HG03025 (cell line): ENCODE data around the gene WAC.

ENCODE experiments used
- ATAC-seq: cut with Tn5 transposase; IDR thresholded peaks from one replicate; pipeline ENCODE4 v1.9.1; 2021; ENCODE audit warnings: mild to moderate bottlenecking, moderate library complexity; ENCODE audit not compliant: unreplicated experiment, low FRiP score

WAC gene

DNA sequence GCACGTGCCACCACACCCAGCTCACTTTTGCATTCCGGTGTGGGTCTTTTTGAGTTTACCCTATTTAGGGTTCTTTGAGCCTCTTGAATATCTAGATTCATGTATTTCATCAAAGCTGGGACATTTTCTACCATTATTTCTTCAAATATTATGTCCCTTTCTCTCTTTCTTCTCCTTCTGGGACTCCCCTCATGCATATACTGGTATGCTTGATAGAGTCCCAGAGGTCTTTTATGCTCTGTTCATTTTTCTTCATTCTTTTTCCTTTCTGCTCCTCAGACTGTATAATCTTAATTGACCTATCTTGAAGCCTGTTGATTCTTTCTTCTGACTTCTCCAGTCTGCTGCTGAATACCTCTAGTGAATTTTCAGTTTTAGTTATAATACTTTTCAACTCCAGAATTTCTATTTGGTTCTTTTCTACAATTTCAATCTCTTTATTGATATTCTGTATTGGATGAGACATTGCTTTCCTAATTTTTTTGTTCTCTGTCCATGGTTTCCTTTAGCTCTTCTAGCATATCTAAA is 9.1 kb upstream of the WAC start:
- ATAC-seq, result no peak

DNA sequence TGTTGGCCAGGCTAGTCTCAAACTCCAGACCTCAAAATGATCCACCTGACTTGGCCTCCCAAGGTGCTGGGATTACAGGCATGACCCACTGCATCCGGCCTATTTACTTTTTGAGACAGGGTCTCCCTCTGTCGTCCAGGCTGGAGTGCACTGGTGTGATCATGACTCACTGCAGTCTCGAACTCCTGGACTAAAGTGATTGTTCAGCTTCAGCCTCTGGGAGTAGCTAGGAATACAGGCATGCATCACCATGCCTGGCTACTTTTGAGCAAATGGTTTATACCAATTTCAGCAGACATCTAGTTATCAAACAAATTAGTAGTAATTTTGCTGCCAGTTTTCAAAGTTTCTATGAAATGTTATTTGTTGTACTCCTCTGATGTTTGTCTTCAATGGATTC is 2.2 kb upstream of the WAC start:
- ATAC-seq, result no peak

DNA sequence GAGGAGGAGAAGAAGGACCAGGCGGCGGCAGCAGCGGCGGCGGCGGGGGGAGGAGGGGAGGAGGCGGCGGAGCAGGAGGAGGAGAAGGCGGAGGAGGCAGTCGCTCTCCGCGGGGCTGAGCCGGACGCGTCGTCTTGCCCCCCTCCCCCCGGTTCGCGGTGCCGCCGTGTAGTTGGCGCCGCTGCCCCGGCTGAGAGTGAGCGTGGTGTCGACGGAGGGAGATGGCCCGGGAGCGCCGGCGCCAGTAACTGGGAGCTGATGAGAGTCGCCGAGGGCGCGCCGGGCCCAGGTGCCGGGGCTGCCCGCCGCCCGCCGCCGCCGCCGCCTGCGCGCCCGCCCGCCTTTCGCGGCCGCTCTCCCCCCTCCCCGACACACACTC is 257 bp downstream of the WAC start:
- peak; percentile 8 for ATAC-seq

DNA sequence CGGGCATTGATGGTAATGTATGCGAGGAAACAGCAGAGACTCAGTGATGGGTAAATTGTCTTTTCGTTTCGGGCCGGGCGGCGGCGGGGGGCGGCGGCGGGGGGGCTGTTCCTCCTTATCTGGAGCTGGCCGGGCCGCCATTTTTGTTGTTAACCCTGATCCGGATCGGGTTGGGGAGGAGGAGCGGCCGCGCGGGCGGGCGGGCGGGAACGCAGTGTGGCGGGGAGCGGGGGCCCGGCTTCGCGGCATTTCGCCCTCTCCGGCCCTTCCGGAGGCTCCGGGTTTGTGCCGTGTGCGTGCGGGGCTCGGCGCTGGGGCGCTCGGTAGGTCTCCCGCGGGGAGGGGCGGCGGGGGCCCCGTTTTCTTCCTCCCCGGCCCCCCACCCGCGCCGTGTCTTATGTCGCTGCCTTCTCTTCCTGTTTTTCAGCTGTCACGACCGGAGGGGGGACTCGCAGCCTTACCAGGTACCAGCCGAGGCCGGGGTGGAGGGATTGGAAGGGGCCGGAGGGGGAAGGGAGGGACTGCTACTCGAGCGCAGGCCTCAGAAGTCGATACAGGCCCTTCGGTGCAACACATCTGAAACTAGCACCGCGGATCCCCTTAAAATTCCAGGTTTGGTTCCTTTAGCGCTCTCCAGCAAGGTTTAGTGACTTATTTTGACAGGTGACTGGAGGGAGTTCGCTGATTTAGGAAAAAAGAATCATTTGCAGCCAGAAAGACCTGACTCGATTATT is 820 bp downstream of the WAC start:
- ATAC-seq, result peak; percentile 22

DNA sequence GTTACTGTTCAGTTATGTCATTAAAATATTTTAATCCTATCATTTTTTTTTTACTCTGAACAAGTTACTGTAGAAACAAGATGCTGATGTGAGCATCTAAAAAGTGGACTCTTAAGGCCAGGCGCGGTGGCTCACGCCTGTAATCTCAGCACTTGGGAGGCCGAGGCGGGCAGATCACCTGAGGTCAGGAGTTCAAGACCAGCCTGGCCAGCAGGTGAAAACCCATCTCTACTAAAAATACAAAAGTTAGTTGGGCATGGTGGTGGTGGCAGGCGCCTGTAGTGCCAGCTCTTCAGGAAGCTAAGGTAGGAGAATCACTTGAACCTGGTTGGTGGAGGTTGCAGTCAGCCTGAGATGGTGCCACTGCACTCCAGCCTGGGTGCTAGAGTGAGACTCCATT is 2.9 kb downstream of the WAC start:
- no peak for ATAC-seq

DNA sequence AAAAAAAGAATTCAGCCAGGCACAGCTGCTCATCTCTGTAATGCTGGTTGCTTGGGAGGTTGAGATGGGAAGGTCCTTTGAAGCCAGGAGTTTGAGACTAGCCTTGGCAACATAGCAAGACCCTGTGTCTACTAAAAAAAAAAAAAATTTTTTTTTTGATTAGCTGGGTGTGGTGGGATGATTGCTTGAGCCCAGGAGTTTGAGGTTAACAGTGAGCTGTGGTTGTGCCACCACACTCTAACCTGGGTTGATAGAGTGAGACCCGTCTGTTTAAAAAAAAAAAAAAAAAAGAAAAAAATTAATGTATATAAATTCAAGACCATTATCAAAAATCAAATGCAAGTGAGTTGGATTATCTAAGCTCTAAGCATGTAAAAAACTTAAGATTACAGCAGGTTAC is 5.7 kb downstream of the WAC start:
- no peak for ATAC-seq

DNA sequence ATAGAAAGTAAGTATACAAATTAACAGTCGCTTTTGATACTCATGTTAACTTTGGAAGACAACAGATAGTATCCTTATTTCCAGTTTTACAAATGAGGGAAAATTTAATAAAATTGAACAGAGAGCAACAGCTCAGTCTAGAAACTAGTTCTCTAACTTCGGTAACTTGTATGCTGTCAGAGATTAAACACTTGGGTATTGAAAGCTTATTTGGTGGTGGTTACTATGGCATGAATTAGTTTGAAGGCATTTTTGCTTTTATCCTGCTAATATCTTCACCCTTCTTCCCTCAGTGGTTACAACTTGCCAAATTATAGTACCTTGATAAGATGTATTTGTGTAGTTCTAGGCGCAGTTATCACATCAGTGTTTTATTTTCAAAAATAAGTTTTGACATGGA is 7.2 kb downstream of the WAC start:
- no peak for ATAC-seq

DNA sequence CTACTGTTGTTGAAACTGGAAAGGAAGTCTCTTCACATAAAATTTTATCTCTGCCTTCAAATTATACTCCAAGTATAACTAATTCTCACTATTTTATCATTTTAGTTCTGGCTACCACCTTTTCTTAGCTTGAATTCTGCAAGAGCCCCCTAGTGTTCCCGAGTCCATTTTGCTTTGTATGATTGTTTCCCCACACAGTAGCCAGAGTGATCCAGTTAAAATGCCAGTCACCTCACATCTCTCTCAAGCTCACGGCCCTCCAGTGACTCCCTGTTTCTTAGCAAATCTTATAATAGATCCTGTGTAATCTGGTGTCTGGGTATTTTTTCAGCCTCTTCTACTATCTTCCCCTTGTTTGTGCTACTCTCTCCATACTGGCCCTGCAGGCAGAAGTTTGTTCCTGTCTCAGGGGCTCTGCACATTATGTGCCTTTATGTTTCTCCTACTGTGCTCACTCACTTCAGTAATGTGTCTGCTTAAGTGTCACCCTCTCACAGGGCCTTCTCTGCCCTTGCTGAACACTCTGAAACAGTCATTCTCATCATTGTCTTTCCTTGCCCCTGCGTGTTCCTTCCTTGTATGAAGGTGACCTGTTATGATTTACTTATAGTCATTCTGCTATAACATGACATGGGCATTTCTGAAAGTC is 8.9 kb downstream of the WAC start:
- ATAC-seq, result no peak

DNA sequence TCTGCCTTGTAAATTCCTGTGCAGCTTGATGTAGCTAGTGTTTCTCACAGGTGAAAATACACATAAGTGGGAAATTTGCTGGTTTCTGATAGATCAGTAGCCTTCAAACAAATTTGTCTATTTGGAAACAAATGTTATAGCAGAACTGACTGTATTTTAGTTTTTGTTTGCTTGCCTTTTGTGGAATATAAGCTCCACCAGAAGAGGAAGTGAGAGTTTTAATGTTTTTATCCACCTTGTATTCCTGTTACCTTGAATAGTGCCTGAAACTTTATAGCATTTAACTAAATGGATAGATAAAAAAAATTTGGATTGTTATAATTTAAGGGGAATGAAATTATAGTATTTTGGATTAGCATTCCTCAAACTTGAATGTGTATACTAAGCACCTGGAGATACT is 9.8 kb downstream of the WAC start:
- ATAC-seq, result no peak

DNA sequence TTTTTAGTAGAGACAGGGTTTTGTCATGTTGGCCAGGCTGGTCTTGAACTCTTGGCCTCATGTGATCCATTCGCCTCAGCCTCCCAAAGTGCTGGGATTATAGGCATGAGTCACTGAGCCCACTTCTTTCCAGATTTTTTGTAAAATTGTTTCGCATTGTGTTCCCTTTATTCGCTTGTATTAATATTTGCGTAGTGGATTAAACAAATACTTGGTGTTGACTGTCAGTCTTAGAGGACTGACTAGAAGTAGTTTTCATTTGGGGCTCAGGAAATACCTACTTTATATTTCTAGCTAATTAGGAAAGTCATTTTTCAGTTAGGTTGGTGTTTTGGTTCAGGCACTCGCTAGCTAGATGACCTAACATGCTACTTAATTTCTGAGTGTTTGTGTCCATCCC is 11.1 kb downstream of the WAC start:
- ATAC-seq, result no peak

DNA sequence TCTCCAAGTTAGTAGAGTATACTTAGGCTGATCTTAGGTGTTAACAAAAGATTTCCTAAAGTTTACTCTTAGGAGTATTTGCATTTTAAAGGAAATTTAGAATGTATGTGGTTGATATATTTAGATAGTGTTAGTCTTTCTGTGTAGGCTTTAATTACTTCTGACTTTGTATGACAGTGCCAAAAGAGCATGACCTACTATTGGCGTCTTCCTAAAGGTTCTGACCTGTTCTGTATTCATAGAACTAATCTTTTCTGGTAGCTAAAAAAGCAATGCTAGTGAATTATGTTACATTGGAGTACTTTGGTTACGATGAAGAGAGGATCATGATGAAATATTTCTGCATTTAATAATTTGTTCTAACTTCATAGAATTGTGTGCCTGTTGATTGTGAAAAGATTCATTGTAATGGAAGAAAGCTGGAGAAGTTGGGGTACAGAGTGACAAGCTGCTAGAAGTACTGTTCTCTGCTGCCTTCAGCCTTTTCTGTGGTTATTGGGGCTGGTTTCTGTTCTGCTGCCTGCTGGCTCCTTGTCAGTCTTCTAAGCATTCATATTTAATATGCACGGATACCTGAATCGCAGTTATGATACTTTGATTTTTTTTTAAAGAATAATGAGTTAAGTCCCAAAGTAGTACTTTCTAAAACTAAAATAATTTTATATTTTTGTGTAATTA is 13.2 kb downstream of the WAC start:
- ATAC-seq, result peak; percentile 70

DNA sequence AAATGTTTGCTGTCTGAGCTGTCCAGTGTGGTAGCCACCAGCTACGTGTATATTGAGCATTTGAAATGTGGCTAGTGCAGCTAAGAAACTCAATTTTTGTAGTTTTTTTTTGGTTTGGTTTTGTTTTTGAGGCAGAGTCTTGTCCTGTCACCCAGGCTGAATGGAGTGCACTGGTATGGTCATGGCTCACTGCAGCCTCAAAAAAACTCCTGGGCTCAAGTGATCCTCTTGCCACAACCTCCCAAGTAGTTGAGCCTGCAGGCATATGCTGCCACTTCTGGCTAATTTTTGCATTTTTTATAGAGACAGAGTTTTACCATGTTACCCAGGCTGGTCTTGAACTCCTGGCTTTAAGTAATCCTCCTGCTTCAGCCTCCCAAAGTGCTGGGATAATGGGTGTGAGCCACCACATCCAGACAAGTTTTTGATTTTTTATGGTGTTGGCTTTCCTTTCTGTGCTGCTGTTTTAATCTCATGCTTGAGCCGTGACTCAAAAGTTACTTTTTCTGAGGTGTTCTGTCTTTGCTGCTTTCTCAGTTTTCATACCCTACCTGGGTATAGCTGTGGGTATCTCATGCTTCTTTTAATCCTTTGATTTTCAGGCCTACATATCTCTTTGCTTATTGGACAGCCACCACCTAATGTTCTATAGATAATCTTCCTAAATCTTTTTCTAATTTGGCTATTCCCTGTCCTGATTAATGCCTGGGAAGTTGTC is 16.0 kb downstream of the WAC start:
- no peak for ATAC-seq

DNA sequence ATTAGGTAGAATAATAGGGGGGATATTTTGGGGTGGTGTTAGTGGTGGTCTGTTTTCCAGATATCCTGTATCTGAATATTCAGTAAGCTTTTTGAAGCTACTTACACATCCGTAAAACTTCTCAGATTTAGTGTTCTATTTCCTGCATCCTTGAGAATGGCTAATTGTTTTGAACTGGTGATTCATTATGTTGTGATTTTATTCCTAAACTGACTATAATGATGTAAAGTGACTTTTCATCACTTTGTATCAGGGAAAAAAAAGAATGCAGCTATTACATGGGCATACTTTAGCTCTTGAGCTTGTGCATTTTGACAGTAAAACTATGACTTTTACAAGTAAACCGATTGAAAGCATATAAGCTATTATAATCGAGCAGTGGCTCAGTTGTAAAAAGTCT is 18.2 kb downstream of the WAC start:
- ATAC-seq, result no peak

DNA sequence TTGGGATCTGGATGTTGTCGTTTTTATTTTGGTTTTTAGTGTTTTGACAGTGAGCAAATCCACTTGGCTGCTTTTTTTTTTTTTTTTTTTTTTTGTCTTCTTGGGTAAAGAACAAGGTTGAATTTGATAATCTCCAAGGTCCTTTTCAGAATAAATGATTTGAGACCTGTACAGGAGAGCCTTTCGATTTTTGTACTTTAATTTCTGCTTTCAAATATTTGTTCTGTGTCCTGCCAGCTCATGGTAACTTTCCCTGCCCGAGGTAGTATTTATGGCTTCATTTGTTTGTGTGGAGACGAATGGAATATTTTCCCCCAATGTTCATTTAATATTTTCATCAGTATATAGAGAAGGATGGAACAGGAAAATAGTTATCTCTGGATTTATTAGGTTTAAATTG is 19.9 kb downstream of the WAC start:
- ATAC-seq, result no peak

DNA sequence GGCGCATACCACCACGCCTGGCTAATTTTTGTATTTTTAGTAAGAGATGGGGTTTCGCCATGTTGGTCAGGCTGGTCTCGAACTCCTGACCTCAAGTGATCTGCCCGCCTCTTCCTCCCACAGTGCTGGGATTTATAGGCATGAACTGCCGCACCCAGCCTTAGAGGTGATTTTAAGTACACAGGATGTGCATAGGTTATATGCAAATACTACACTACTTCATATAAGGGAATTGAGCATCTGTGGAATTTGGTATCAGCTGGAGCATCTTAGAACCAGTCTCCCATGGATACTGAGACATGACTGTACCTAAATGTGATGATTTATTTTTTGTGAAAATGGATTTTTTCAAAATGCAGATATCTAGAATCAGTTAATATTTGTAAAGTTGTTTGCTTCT is 21.1 kb downstream of the WAC start:
- ATAC-seq, result no peak

DNA sequence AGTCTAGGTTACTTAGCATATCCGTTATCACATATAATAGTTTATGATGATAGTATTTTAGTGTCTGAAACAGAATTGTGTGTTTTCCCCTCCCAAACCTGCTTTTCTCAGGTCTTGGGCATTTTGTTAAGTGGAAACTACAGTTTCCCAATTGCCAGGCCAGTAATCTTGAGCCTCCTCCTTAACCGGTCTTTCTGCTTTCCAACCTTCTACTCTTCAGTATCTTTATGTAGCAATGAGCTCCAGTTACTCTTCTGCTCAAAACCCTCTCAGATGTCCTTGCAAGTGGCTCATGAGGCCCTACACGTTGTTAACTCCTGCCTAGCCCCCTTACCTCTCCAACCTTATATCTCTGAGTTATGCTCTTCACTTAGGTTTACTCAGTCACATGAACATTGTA is 22.0 kb downstream of the WAC start:
- no peak for ATAC-seq

DNA sequence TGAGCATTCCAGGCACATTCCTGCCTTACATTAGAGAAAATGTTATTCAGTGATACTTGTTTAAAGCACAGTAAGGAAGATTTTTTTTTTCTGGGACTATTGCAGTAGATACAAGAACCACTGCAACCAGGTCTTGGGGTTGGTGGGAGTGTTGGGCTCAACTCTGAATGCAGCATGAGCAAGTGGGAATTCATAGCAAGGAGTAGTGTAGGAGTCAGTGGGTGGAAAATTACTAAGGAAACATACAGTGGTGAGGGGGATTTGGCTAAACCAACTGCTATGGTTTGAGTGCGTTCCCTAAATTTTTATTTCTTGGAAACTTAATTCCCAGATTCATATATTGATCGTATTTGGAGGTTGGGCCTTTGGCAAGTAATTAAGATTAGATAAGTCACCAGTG is 22.4 kb downstream of the WAC start:
- no peak for ATAC-seq

DNA sequence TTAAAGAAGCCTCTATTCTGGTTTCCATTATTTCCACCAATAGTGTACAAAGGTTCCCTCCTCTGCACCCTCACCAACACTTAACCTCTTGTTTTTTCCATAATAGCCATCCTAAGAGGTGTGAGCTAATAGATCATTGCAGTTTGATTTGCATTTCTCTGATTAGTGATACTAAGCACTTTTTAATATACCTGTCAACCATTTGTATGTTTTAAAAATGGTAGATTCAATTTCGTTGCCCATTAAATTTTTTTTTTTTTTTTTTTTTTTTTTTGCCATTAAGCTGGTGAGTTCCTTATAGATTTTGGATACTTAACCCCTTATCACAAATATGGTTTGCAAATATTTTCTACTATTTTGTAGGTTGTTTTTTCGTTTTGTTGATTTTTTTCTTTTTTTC is 23.2 kb downstream of the WAC start:
- ATAC-seq, result no peak

DNA sequence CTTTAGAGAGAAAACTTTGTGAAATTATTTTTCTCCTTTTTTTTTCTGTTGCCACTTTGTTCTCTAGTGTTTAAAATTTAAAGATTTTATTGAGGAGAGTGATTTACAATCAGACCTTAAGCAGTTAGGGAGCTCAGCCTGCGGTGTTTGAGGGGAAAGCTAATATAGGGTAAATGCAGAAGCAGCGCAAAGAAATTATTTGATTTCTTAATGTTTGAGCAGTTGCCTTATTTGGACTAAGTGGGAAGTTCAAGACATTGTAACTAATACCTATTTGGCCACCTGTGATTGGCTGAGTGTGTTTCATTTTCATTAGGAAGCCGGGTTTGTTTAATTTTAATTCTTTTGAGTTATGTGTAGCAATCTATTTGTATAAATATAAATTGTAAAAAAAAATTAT is 25.3 kb downstream of the WAC start:
- ATAC-seq, result no peak

DNA sequence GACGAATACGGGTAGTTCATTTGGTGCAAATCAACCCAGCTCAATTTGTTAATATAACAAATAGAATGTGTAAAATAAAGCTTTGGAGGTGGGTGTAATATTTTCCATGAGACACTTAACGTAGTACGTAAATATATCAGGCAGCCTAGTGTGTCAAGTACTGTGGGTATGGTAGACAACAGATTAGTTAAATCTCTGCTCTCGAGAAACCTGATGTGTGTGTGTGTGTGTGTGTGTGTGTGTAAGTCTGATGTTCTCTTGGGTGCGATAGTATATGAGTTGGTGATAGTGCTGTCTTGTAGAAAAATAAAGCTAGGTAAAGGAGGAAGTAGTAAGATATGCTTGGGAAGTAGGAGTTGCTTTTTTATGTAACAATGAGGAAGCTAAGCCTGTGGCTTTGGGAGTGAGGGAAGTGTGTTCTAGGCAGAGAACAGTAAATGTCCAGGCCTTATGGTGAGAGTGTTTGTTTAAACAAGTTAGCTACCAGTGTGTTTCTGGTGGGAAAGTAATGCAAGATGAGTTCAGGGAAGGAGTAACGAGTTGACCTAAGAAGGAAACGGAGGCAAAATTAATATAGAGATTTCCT is 26.1 kb downstream of the WAC start:
- no peak for ATAC-seq

DNA sequence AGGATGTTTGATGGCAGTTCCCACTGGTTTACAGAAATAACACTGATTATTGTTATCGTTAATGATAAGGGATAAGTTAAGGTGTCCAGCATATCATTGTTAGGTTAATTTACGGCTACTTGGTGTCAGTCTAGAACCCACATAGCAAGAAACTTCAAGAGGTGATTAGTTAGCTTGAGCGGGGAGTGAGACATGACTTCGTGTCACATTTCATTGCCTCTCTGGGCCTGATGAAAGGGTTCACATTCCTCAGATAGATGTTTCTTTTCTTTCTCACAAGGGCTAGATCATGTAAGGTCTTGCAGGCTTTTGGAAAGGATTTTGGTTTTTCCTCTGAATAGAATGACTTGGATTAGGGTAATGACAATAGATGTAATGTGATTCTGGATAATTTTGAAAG is 26.7 kb downstream of the WAC start:
- no peak for ATAC-seq
